ENCODE data around the gene TUBB1. TPM values are rescaled to one million over a fixed set of nuclear protein-coding genes. Genes with fewer than 3 reads are reported as not detected.

Gene TUBB1
- total RNA-seq = under 1 TPM in 1 of 4 donors, not detected in 3; 0.17 TPM

- Histone ChIP-seq H3K27me3 (no peaks in the 10 kb centered on the region), H3K4me3 (no peak within 1 kb of the TSS), H3K9me3 (no peaks in the 10 kb centered on the region), H3K4me1 (no peaks in the 10 kb centered on the region), H3K36me3 (peaks cover 19% of the 10 kb centered on the region), H3K27ac (no peak within 1 kb of the TSS)
- DNase-seq (ENCODE audit: low spot score in 2 of 2) = no peak
- TF ChIP-seq POLR2AphosphoS5 (IDR thresholded peaks at IDR 0.05) = no peak
- TF ChIP-seq POLR2A (IDR thresholded peaks at IDR 0.05) = no peak
- no peak for TF ChIP-seq CTCF (IDR thresholded peaks at IDR 0.05)
- TF ChIP-seq EP300 (IDR thresholded peaks at IDR 0.05) = no peak
- WGBS = 92% methylated on average over 5 of the region's 5 CpGs
Measured at GRCh38 chr20:59019217-59019616, at the start of gene TUBB1. TSS of gene TUBB1 (plus strand) at chr20:59019429. CDS start at chr20:59019523, 94 bp downstream.

GRCh38 chr20:58969439-58969838, 49.8 kb upstream of the TUBB1 start:
- Histone ChIP-seq H3K4me1 (no peaks in the 10 kb centered on the region), H3K9me3 (peaks cover 2% of the 10 kb centered on the region), H3K27me3 (no peaks in the 10 kb centered on the region), H3K27ac (no peak overlapping the region), H3K36me3 (no peaks in the 10 kb centered on the region), H3K4me3 (no peak overlapping the region)
- 96% methylated on average over 2 of the region's 2 CpGs for WGBS
- TF ChIP-seq EP300 (IDR thresholded peaks at IDR 0.05) (no peak), POLR2AphosphoS5 (IDR thresholded peaks at IDR 0.05) (no peak), POLR2A (IDR thresholded peaks at IDR 0.05) (no peak), CTCF (IDR thresholded peaks at IDR 0.05) (no peak)
- no peak for DNase-seq (ENCODE audit: low spot score in 2 of 2)

GRCh38 chr20:58970146-58970545, 49.1 kb upstream of the TUBB1 start:
- no peak for DNase-seq (ENCODE audit: low spot score in 2 of 2)
- Histone ChIP-seq H3K27me3 (no peaks in the 10 kb centered on the region), H3K4me3 (no peak overlapping the region), H3K9me3 (peaks cover 2% of the 10 kb centered on the region), H3K4me1 (no peaks in the 10 kb centered on the region), H3K27ac (no peak overlapping the region), H3K36me3 (no peaks in the 10 kb centered on the region)
- 79% methylated on average over 1 of the region's 1 CpG for WGBS
- TF ChIP-seq EP300 (IDR thresholded peaks at IDR 0.05) (no peak), CTCF (IDR thresholded peaks at IDR 0.05) (no peak), POLR2A (IDR thresholded peaks at IDR 0.05) (no peak), POLR2AphosphoS5 (IDR thresholded peaks at IDR 0.05) (no peak)

- 82% methylated on average over 6 of the region's 6 CpGs for WGBS
- peak in 1 of 2 donors; percentile 29 for DNase-seq (ENCODE audit: low spot score in 2 of 2)
- Histone ChIP-seq H3K4me3 (no peak overlapping the region), H3K4me1 (no peaks in the 10 kb centered on the region), H3K27me3 (no peaks in the 10 kb centered on the region), H3K36me3 (no peaks in the 10 kb centered on the region), H3K9me3 (peaks cover 2% of the 10 kb centered on the region), H3K27ac (no peak overlapping the region)
- no peak for TF ChIP-seq POLR2AphosphoS5 (IDR thresholded peaks at IDR 0.05)
- TF ChIP-seq POLR2A (IDR thresholded peaks at IDR 0.05) = no peak
- no peak for TF ChIP-seq EP300 (IDR thresholded peaks at IDR 0.05)
- no peak for TF ChIP-seq CTCF (IDR thresholded peaks at IDR 0.05)
Measured at GRCh38 chr20:58971429-58971828, 47.8 kb upstream of the TUBB1 start.

GRCh38 chr20:58973179-58973578, 46.0 kb upstream of the TUBB1 start:
- 80% methylated on average over 4 of the region's 4 CpGs for WGBS
- H3K27me3 ChIP-seq = no peaks in the 10 kb centered on the region
- no peak overlapping the region for H3K4me3 ChIP-seq
- H3K4me1 ChIP-seq = no peaks in the 10 kb centered on the region
- H3K36me3 ChIP-seq = no peaks in the 10 kb centered on the region
- TF ChIP-seq POLR2AphosphoS5 (IDR thresholded peaks at IDR 0.05) = no peak
- no peak for TF ChIP-seq POLR2A (IDR thresholded peaks at IDR 0.05)
- no peak for TF ChIP-seq CTCF (IDR thresholded peaks at IDR 0.05)
- no peak for TF ChIP-seq EP300 (IDR thresholded peaks at IDR 0.05)
- peaks cover 2% of the 10 kb centered on the region for H3K9me3 ChIP-seq
- peak in 1 of 2 donors; percentile 58 for DNase-seq (ENCODE audit: low spot score in 2 of 2)
- no peak overlapping the region for H3K27ac ChIP-seq

Data from suprapubic skin (tissue), 4 donors.